ENCODE measurements around the gene GRB2.

GRCh38 chr17:75331671-75332070 lies 73.8 kb downstream of the GRB2 start:
- TF ChIP-seq CTCF (IDR thresholded peaks at IDR 0.05; ENCODE audit: insufficient read depth, low read length, poor library complexity, severe bottlenecking): no peak
- TF ChIP-seq EZH2phosphoT487 (conservative IDR thresholded peaks at IDR 0.05; ENCODE audit: low read length): no peak

Measured in SU-DHL-6 (cell line).